ENCODE results near the gene GRIA4.

DNA sequence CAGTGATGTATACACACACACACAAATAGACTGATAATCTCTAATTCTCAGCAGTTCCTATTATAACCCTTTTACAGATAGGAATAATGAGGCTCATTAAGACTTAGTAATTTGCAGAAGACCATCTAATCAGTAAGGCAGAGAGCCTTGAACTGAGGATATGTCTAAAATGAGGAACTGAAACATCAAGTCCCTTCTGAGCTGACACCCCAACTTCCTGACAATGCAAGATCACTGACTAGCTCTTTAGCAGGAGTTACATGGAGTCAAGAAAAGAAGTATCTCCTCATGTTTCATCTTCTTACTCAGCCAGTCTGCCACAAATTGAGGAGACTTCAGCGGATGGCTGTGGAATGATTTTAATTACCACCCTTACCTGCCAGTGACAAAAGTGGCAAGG is 219.2 kb downstream of the GRIA4 start:
- no peak for TF ChIP-seq POLR2A (IDR thresholded peaks at IDR 0.05)
- TF ChIP-seq, protein P1, sequence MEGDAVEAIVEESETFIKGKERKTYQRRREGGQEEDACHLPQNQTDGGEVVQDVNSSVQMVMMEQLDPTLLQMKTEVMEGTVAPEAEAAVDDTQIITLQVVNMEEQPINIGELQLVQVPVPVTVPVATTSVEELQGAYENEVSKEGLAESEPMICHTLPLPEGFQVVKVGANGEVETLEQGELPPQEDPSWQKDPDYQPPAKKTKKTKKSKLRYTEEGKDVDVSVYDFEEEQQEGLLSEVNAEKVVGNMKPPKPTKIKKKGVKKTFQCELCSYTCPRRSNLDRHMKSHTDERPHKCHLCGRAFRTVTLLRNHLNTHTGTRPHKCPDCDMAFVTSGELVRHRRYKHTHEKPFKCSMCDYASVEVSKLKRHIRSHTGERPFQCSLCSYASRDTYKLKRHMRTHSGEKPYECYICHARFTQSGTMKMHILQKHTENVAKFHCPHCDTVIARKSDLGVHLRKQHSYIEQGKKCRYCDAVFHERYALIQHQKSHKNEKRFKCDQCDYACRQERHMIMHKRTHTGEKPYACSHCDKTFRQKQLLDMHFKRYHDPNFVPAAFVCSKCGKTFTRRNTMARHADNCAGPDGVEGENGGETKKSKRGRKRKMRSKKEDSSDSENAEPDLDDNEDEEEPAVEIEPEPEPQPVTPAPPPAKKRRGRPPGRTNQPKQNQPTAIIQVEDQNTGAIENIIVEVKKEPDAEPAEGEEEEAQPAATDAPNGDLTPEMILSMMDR (IDR thresholded peaks at IDR 0.05): no peak

Measured in uterus (tissue), 2 donors.